ENCODE data around the gene GTPBP8.

GTPBP8 gene

GRCh38 chr3:113002037-113002436 is 11.3 kb downstream of the GTPBP8 start:
- Histone ChIP-seq H3K4me1 (ENCODE audit: insufficient read depth, low read length) (no peaks in the 10 kb centered on the region), H3K4me2 (ENCODE audit: insufficient read depth, low read length) (no peak overlapping the region), H3K9me3 (ENCODE audit: insufficient read depth, low read length, severe bottlenecking) (no peaks in the 10 kb centered on the region), H3K79me2 (ENCODE audit: insufficient read depth, low read length) (peaks cover 8% of the 10 kb centered on the region; the same call in 1 of the 2 replicates), H3K27ac (ENCODE audit: low read length) (no peak overlapping the region), H2AFZ (ENCODE audit: low read depth, low read length) (no peak overlapping the region), H3K4me3 (ENCODE audit: low read depth in 1 of 2, low read length in 2 of 2) (no peak overlapping the region), H3K36me3 (ENCODE audit: insufficient read depth, low read length) (peaks cover 89% of the 10 kb centered on the region), H3K27me3 (ENCODE audit: insufficient read depth, low read length, poor library complexity) (no peaks in the 10 kb centered on the region), H3K9ac (ENCODE audit: low read depth, low read length) (no peak overlapping the region), H4K20me1 (ENCODE audit: insufficient read depth, low read length) (peaks cover 3% of the 10 kb centered on the region; the same call in 1 of the 2 replicates)
- ATAC-seq (ENCODE audit: insufficient read depth, low read depth) (no peak), DNase-seq (no peak)
- TF ChIP-seq CTCF (IDR thresholded peaks at IDR 0.05; ENCODE audit: borderline replicate concordance, extremely low read depth, low read length, poor library complexity, severe bottlenecking): no peak
- TF ChIP-seq EZH2 (IDR thresholded peaks at IDR 0.05; ENCODE audit: borderline replicate concordance, low read depth, low read length, severe bottlenecking): no peak

GRCh38 chr3:113002679-113003078 is 11.9 kb downstream of the GTPBP8 start:
- ATAC-seq (ENCODE audit: insufficient read depth, low read depth): 0 out of 3 replicates have a peak, but pooled peaks have one; percentile 33
- Histone ChIP-seq H3K9ac (ENCODE audit: low read depth, low read length) (no peak overlapping the region), H3K9me3 (ENCODE audit: insufficient read depth, low read length, severe bottlenecking) (no peaks in the 10 kb centered on the region), H3K4me3 (ENCODE audit: low read depth in 1 of 2, low read length in 2 of 2) (no peak overlapping the region), H3K36me3 (ENCODE audit: insufficient read depth, low read length) (peaks cover 91% of the 10 kb centered on the region), H3K79me2 (ENCODE audit: insufficient read depth, low read length) (peaks cover 12% of the 10 kb centered on the region; the same call in 1 of the 2 replicates), H4K20me1 (ENCODE audit: insufficient read depth, low read length) (peaks cover 3% of the 10 kb centered on the region; the same call in 1 of the 2 replicates), H3K4me1 (ENCODE audit: insufficient read depth, low read length) (no peaks in the 10 kb centered on the region), H3K4me2 (ENCODE audit: insufficient read depth, low read length) (no peak overlapping the region), H3K27me3 (ENCODE audit: insufficient read depth, low read length, poor library complexity) (no peaks in the 10 kb centered on the region), H3K27ac (ENCODE audit: low read length) (no peak overlapping the region), H2AFZ (ENCODE audit: low read depth, low read length) (no peak overlapping the region)
- DNase-seq: no peak
- TF ChIP-seq EZH2 (IDR thresholded peaks at IDR 0.05; ENCODE audit: borderline replicate concordance, low read depth, low read length, severe bottlenecking): no peak
- TF ChIP-seq CTCF (IDR thresholded peaks at IDR 0.05; ENCODE audit: borderline replicate concordance, extremely low read depth, low read length, poor library complexity, severe bottlenecking): no peak

- H2AFZ ChIP-seq (ENCODE audit: low read depth, low read length): no peak overlapping the region
- peak; percentile 85 for ATAC-seq (ENCODE audit: insufficient read depth, low read depth)
- H3K36me3 ChIP-seq (ENCODE audit: insufficient read depth, low read length): peaks cover 97% of the 10 kb centered on the region
- peaks cover 26% of the 10 kb centered on the region for H3K79me2 ChIP-seq (ENCODE audit: insufficient read depth, low read length)
- H4K20me1 ChIP-seq (ENCODE audit: insufficient read depth, low read length): peaks cover 6% of the 10 kb centered on the region; the same call in 1 of the 2 replicates
- no peaks in the 10 kb centered on the region for H3K9me3 ChIP-seq (ENCODE audit: insufficient read depth, low read length, severe bottlenecking)
- no peak for TF ChIP-seq EZH2 (IDR thresholded peaks at IDR 0.05; ENCODE audit: borderline replicate concordance, low read depth, low read length, severe bottlenecking)
- no peak for TF ChIP-seq CTCF (IDR thresholded peaks at IDR 0.05; ENCODE audit: borderline replicate concordance, extremely low read depth, low read length, poor library complexity, severe bottlenecking)
- no peaks in the 10 kb centered on the region for H3K4me1 ChIP-seq (ENCODE audit: insufficient read depth, low read length)
- no peak overlapping the region for H3K4me2 ChIP-seq (ENCODE audit: insufficient read depth, low read length)
- H3K27me3 ChIP-seq (ENCODE audit: insufficient read depth, low read length, poor library complexity): no peaks in the 10 kb centered on the region
- no peak overlapping the region for H3K9ac ChIP-seq (ENCODE audit: low read depth, low read length)
- H3K27ac ChIP-seq (ENCODE audit: low read length): no peak overlapping the region
- no peak for DNase-seq
- no peak overlapping the region for H3K4me3 ChIP-seq (ENCODE audit: low read depth in 1 of 2, low read length in 2 of 2)
These were observed 14.8 kb downstream of the GTPBP8 start for GRCh38 chr3:113005611-113006010.

Data from DND-41 (cell line).